Adrenal gland (tissue), 5 donors: ENCODE results near the gene GTF2H1.

ENCODE experiments used
- CTCF ChIP-seq, 6 experiments: fragments of 450-650 bp in 4 of 6; fragments of 200-600 bp in 2 of 6; sonication (generic) in 1 of 6; IDR thresholded peaks; 1 replicate in 5 of 6; 2 replicates in 1 of 6; pipeline versions ENCODE4 v1.5.1 to v1.8.0; 2016 to 2021; ENCODE audit warnings: antibody characterized with exemption in 6 of 6, mild to moderate bottlenecking in 2 of 6, moderate library complexity in 1 of 6
- POLR2A ChIP-seq, 2 donors: fragments of 450-650 bp; IDR thresholded peaks; one replicate each; pipeline ENCODE4 v1.6.1; 2017; ENCODE audit warnings: antibody characterized with exemption in 2 of 2, mild to moderate bottlenecking in 2 of 2, moderate library complexity in 1 of 2
- donor health status: DM: no; HTN: no; CAD: no.

- TF ChIP-seq CTCF (IDR thresholded peaks at IDR 0.05) = no peak
- no peak for TF ChIP-seq POLR2A (IDR thresholded peaks at IDR 0.05)
Measured at GRCh38 chr11:18394928-18395734, 72.8 kb downstream of the GTF2H1 start.
